NB4 (cell line): ENCODE results near the gene LMO7.
"Not testable (repeated sequence)": the region's sequence is repeated elsewhere in the genome, so short reads cannot be mapped to it uniquely, and the experiment has no call there.

Experiments
- CTCF ChIP-seq: IDR thresholded peaks from one replicate; pipeline ENCODE4 v1.5.1; 2012; ENCODE audit warnings: low read depth, low read length
- POLR2A ChIP-seq: IDR thresholded peaks from 2 replicates; pipeline ENCODE4 v1.6.1; 2011; ENCODE audit warnings: mild to moderate bottlenecking; ENCODE audit not compliant: insufficient read length; ENCODE audit errors: extremely low read depth

- TF ChIP-seq CTCF, POLR2A: not testable (repeated sequence)
These were observed 44.1 kb downstream of the LMO7 start for GRCh38 chr13:75680251-75680650.
